NCI-H748 (cell line): ENCODE results near the gene RAB7B.

Experiments
- DNase-seq: peaks from one replicate; lab custom pipeline; 2025; ENCODE audit not compliant: unreplicated experiment; lab: John Stamatoyannopoulos, UW

RAB7B gene

DNA sequence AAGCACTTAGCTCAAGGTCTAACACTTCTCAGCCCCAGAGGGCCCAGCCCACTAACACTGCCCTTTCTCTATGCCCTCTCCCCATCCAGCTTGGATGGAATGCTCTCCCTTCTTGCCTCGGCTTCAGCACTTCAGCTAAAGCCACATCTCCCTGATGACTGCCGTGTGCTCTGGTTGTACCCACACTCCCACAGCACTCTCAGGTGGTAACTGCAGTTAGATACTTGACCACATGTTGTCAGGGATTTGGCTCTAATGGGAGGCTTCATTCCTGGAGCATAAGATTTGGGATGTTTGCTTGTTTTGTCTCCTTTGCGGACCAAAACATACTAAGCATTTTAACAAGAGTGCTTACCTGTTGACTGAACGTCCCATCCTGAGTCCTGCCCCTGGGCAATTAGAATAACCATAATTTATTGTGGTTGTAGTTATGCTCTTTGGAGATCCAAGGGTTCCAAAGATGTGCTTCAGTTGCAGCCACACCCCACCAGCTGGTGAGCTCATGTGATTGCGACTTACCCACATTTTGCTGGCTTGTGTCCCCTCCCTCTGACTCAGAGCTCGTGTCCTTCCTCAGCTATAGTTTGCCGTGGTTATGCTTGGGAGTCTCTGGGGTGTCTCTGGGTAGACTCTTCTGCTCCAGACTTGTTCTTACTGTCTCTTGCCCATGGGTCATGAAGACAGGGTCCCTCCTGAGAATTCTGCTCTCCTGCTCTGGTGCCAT is 52.2 kb downstream of the RAB7B start:
- no peak for DNase-seq

DNA sequence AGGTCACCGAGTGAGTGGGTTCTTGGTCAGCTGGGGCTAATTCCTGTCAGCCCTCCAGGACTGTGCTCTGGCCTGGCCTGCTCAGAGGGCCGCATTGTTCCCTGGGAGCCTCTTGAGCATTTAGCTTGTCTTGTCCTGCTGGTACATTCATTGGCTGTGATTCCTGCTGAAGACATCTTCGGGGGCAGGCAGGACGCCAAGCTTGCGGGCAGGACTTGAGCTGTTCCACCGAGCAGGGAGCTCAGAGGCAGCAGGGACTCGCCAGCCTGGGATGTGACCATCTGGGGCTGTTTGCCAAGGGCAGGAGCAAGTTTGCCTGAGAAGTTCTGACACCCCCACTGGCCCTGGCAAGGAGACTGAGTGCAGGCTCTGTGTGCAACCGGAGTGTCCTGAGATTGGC is 52.9 kb downstream of the RAB7B start:
- no peak for DNase-seq

DNA sequence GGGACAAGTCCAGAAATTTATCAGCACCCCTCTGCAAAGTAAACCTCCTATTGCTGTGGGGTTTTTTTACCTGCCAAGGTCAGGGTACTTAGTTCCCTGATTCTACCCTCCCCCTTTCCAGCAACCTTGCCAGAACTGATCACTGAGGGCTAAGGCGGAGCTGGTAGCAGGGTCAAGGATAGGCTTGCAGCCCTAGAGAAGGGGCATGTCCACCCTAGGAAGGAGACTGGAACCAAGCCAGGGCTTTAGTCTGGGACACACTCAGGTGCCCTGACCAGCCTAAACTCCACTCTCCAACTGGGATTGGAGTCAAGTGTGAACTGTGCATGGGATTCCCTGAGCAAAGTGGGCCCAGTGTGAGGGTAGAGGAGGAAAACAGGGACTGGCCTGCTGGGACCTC is 53.4 kb downstream of the RAB7B start:
- DNase-seq: no peak

DNA sequence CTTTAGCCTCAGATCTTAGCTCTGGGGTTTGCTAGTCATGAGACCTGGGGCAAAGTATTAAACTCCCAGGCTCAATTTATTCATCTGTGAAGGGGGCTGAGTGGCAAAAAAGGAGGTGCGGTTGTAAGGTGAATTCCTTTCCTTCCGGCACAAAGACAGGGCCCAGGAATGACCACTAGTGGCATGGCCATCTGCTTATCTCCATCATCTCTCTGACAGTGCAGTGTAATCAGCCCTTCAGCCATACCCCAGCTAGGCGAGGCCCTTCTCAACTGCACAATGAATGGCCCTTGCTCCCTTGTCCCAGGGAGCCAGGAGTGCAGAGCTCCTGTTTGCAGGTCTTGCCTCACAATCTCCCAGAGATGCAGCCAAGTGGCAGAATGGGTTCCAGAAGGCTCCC is 54.3 kb downstream of the RAB7B start:
- no peak for DNase-seq

DNA sequence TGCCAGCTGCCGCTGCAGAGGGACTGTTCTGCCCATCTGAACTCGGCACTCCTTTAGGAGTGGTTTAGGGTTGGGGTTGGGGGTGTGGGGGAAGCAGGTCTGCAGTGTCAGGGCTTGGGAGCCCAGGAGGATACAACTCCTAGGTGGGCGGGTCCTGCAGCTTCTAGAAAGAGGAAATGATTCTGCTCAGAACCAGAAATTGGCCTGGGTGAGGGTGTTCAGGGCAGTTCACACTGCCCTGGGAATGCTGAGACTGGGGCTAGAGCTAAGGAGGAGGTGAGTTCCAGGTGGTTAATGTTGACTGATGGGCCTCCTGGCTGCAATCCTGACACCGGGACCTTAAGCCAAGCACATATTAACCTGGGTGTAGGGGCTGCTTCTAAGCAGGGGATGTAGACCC is 55.2 kb downstream of the RAB7B start:
- DNase-seq: no peak

DNA sequence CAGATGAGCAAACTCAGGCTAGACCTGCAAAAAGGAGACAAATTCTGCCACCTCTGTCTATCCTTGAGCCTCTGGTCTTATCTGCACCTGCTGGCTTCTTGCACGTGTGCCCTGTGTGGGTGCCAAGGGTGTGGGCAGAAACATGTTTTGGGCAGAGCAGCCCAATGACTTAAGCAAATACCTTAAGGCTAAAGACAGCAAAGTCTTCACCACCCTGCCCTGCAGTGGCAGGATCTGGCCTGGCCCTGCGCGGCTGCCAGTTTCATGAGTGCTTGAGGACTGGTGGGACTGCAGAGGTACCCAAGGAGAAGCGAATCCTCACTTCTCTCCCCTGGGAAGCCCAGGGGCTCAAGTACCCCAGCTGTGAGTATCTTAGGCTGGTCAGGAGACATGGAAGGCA is 56.2 kb downstream of the RAB7B start:
- DNase-seq: no peak

DNA sequence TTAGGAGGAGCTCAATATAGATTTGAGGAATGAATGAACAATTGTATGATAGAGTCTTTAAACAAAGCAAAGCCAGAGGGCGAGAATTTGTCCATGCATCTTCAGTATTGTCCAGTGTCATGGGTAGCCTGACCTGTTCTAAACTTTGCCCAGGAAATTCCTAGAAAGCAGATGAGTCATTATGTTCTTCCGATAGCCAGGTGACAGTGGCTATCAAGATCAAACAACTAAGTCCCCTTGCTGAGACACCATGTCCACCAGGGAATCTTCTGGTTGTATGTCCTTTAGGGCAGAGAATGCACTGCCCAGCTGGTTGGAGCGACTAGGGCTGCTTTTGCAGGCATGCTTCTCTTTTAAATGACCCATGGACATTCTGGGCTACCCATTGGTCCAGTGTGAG is 58.1 kb downstream of the RAB7B start:
- no peak for DNase-seq

DNA sequence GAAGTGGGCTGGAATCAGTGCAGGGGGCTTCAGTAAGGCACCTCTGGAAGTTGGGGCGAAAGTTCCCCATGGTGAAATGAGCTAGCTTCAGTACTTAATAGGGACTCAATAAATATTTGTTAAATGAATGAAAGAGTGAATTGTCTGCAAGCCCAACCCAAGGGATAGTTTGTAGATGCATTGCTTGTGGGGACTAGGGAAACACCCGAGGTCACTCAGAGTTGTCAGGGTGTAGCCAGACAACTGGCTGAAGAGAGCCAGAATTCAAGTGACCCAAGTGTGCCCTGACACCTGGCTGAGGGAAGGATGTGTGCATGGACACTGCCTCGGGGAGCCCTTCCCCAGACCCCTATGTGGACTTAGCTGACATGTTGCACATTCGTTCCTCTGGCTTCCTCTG is 58.7 kb downstream of the RAB7B start:
- DNase-seq: no peak

DNA sequence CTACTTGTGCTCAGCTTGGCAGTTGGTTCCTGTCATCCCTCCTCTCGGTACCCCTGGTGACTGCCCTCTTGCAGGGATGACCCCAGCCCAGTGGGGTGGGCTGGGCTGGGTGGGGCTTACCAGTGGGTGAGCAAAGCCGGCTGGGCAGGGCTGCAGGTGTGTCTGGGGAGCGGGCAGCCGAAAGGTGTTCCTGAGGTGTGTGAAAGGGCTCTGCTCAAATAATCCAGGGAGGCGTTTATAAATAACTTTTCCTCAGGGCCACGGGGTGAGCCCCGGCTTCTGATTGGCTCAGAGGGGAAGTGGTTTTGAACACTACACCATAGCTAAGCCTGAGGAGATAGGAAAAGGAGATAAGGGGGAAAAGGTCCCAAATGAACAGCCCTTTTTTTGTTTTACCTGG is 60.0 kb downstream of the RAB7B start, which contains the start of gene SLC26A9:
TSS of gene SLC26A9 (minus strand) at position 212 of the 400 bp plus-strand sequence. CDS start 7,636 bp downstream, outside the sequence.
- no peak for DNase-seq

DNA sequence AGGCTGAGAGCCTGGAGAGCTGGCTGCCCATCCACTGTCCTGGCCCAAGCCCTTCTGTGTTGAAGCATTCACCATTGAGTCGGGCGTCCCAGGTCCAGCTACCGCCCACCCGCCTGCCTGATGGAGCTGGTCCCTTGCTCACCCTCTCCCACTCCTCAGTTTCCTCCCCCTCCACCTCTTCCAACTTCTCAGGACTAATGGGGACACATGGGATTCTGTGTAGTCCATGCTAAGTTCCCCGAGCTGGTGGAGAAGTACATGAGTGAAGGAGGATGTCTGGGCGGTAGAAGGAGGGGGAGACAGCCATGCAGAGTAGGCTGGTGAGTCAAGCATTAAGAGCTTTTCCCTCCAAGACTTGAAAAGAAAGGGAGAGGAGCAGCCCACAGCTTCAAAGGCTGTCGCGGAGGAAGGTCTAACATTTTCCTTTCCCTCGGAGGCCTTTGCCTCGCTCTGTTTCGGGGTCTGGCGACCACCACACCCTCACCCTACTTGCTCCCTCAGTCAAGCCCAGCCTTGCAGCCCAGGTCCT is 60.5 kb downstream of the RAB7B start:
- DNase-seq: no peak

DNA sequence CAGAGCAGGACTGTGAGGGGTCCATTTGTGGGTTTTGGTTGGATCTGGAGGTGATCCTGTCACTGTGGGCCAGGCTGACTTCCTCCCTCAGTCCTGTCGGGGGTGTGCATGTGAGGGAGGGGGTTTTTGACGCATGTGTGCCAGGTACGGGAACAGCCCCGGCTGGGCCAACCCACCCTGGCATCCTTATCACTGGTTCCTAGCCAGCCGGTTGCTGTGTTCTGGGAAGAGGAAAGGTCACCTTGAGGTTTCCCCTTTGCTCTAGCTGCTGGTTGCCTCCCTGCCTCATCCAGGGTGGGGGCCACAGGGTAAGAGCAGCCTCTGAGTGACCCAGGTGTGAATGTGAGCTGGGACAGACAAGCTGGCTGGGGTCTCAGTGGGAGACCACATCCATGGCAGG is 62.5 kb downstream of the RAB7B start:
- DNase-seq: no peak

DNA sequence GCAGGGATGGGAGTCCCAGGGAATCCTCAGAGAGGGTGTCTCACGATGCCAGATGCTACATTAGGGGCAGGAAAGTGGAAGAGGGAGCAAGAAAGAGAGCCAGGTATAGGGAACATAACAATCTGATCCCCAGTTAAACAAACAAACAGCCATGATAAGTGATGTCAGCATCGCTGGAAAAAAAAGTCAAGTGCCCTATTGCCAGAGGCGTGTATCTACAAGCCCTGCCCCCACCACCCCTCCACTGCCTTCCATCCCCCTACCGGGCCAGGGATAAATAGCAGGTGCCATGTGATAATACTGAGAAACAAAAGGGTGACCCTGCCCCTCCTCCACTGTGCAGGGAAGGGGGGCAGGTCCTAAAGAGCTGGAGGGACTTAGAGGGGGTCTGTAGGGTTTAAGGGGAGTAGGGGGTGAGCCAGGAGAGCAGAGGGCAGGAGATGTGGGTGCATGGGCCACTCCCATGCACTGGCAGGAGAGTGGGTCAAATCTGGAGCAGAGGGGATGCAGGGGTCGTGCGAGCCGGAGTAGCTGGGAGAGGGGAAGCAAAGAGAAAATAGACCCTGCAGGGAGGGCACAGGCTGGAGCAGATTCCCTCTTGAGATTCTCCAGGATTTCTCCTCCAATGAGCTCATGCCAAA is 63.4 kb downstream of the RAB7B start:
- peak; percentile 80 for DNase-seq

DNA sequence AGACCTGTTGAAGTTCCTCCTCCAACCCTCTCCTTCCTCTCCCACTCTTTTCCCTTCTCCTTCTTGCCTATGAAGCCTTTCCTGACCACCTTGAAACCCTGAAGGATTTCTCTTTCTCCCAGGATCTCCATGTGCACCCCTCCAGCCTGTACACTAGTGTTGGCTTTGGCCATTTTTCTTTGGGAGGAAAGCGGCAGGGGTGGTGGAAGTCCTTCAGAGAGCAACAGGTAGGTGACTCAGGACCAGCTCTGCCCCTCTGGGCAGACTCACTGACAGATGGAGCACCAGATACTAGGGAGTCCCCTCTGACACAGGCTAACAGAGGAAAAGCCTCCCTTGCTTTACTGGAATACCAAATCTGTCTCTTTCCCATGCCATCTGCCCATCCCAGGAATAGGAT is 64.5 kb downstream of the RAB7B start:
- no peak for DNase-seq

DNA sequence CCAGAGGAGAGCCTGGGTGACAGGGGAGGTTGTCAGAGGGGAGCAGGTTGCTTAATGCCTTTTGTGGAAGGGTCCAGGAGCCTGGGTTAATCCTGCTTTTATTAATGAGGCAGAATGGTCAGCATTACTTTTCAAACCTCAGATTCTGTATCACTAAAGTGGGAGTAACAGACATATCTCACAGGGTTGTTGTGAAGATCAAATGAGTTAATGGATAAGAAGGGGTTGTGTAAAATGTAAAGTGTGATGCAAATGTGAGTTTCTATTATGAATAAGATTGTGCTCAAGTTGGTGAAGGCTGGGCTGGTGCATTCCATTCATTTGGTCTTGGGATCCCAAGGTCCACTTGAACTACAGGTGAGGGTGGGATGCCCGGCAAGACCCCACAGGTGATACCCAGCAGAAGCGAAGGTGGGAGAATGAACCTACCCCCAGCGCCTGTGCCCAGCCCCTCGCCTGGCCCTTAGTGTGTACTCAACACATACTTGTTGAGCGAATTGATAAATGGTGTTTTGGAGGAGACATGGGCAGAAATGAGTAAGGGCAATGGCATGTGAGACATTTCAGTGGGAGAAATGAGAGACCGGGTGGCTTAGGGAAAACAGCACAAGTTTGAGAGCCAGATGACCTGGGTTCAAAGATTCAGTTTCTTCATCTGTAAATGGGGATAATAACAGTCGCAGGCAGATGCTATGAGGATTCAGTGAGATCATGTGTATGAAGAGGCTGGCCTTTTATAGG is 66.2 kb downstream of the RAB7B start:
- DNase-seq: no peak

DNA sequence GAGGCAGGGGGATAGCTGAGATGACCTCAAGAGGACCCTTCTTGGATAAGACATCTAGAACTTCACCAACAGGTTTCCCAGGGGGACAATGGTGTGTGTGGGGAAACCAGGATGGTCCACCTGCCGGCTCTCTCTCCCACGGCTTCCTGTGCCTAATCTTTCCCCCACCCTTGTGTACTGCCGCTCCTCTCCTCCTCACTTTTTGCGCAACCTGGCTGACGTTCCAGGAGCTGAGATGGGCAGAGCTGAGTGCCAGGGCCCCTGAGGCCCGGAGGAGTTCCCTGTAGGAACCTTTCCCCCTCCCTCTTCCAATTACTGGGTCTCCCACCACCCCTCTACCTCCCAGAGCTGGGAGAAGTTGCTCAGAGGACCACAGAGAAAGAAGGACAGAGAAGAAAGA is 66.9 kb downstream of the RAB7B start:
- no peak for DNase-seq

DNA sequence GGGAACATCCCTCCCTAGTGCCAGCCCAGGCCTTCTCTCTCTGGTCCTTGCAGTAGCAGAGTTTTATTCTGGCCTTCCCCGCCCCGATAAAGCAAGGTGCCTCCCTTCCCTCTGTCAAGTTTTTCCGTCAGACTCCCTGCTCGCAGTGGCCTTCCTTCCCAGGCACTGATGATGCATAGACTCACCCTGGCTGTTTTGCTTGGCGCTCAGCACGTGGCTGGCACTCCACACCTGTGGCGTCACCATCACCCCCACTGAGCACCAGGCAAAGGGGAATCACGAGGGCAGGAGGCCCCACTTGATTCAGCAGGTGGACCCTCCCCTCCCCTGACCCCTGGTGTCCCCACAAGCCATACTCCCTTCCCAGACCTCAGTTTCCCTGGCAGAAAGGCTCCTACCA is 67.3 kb downstream of the RAB7B start:
- DNase-seq: no peak

DNA sequence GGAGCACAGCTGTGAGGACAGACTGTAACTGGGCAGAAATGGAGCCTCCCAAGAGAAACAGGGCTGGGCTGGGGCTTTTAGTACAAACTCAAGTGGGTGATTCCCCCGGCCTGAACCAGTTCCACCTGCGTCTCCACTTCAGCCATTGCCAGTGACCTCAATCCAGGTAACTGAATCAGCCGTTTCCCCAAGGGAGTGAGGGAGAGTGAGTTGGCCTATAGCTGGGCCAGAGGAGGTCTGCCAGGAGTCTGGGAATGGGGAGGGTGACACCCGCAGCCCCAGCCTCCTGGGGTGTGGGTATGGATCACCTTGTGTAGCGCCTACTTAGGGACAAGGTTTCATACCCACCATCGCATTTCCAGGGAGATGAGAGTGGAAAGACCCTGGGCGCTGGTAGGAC is 68.4 kb downstream of the RAB7B start:
- DNase-seq: no peak

DNA sequence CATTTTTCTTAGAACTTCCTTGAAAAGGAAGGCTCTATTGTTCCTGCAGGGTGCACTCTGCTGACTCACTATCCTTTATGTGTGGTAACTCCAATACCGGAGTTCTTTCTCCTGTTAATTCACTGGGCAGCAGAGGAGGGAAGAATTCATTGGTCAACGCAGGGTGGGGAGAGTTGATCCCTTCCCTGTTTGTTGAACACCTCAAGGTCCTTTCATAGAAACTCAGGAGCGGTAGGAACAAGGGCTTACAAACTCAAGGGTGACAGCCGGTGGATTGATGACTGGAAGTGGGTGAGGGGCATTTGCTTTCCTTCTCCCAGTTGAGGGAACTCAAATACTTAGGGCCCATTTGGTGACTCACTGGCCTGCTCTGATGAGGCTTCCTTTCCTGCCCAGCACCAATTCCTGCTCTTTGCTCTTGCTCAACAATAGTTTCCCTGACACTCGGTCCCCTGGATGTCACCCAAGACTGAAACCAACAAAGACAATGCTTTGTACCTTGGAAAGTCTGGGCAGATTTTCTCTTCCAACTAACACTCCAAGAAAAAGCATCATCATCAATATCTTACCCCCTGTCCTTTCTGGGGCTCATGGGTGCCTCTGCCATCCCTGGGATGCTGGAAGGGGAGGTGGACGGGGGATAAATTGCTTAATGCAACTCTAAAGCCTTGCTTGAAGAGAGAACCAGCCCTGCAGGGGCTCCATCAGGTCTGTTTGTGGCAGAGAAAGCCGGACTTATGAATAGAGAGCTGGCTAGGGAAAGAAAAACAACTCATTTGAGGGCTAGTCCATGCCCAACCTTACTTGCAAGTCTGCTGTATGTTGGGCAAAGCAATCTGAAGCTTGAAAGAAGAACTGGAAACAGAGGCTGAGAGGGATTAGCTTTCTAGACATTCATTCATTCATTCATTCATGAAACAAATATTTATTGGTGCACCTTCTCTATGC is 69.2 kb downstream of the RAB7B start:
- no peak for DNase-seq

DNA sequence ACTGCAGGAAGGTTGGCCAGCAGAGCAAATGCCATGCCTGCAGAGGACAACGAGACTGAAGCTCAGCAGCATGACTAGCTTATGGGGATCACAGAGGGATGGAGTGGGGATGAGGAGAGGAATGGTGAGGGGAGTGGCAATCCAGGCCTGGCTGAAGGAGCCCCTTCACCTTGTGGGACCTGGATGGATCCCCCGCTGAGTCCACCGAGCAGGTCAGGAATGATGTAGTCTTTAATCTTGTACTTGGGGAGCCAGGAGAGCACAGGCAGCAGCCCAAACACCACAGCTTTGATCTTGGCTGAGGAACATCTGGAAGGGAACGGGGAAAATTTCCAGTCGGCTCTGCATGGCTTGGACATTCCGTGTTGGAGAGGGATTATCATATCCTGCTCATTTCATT is 70.4 kb downstream of the RAB7B start:
- DNase-seq: no peak

DNA sequence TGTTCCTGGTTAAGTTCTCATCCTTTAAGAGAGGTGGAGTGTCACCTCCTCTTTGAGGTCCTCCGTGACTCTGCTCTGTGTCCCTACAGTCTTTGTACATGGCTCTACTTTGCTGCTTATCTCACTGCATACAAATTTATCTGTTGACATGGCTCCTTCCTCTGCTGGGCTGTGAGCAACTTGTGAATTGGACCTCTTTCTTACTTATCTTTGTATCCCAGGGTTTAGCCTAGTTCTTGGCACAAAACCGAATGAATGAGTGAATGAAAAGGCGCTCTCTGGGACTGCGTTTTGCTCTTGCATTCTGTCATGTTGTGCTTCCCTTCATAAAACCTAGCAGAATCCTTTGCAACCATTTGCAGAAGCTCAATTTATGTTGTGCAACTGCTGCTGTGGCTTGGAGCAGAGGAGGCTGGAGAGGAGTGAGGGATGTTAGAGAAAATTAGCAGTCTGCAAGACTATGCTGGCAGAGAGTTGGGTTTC is 72.4 kb downstream of the RAB7B start:
- DNase-seq: no peak

DNA sequence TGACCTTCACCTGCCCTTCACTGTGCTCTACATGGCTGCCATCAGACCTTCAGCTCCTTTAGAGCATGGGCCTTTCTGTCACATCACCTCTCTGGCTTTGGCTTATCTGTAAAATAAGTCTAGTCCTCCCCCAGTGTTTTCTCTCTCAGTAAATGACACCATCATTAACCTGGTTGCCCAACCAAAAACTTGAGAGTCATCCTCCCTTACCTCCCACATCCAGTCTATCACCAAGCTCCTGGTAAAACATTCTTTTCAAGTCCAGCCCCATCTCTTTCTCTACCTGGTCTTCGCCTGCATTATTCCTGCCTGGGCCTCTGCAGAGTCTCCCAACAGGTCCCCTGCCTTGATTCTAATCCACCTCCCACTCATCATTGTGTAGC is 73.0 kb downstream of the RAB7B start:
- DNase-seq: no peak
